Midbrain (tissue), 1 donor: ENCODE results near the gene AGBL3.
"Not testable (repeated sequence)": the region's sequence is repeated elsewhere in the genome, so short reads cannot be mapped to it uniquely, and the experiment has no call there.

Experiments used
- DNase-seq: peaks from one replicate; lab custom pipeline; 2025; lab: John Stamatoyannopoulos, UW

Gene AGBL3

GRCh38 chr7:135168489-135169140 lies 182.3 kb downstream of the AGBL3 start:
- DNase-seq: no peak

GRCh38 chr7:135169141-135169963 lies 183.0 kb downstream of the AGBL3 start:
- DNase-seq: no peak

GRCh38 chr7:135169964-135170273 lies 183.6 kb downstream of the AGBL3 start:
- no peak for DNase-seq

GRCh38 chr7:135170274-135170997 lies 184.1 kb downstream of the AGBL3 start, which contains the start of gene CYREN:
Gene CYREN, minus strand, starts transcription at chr7:135170707. Its CDS starts 1,785 bp downstream, at chr7:135168922.
- DNase-seq: peak; percentile 94

- not testable (repeated sequence) for DNase-seq
Measured at GRCh38 chr7:135170998-135171481, 184.7 kb downstream of the AGBL3 start.

- peak; percentile 78 for DNase-seq
Measured at GRCh38 chr7:135171581-135172291, 185.4 kb downstream of the AGBL3 start.

GRCh38 chr7:135173916-135174315 lies 187.6 kb downstream of the AGBL3 start:
- not testable (repeated sequence) for DNase-seq

GRCh38 chr7:135174941-135175340 lies 188.6 kb downstream of the AGBL3 start:
- no peak for DNase-seq

- no peak for DNase-seq
Measured at GRCh38 chr7:135175931-135176330, 189.6 kb downstream of the AGBL3 start.

GRCh38 chr7:135177028-135177696 lies 190.9 kb downstream of the AGBL3 start:
- DNase-seq: no peak

GRCh38 chr7:135178364-135178763 lies 192.1 kb downstream of the AGBL3 start:
- DNase-seq: no peak

GRCh38 chr7:135179321-135179925 lies 193.1 kb downstream of the AGBL3 start:
- DNase-seq: no peak

GRCh38 chr7:135180122-135180521 lies 193.8 kb downstream of the AGBL3 start:
- DNase-seq: no peak

GRCh38 chr7:135181261-135181928 lies 195.1 kb downstream of the AGBL3 start:
- no peak for DNase-seq

GRCh38 chr7:135181929-135182678 lies 195.8 kb downstream of the AGBL3 start:
- no peak for DNase-seq

- no peak for DNase-seq
Measured at GRCh38 chr7:135183478-135183877, 197.2 kb downstream of the AGBL3 start.

- no peak for DNase-seq
Measured at GRCh38 chr7:135184254-135184841, 198.0 kb downstream of the AGBL3 start.
